ENCODE data around the gene DGKH.

Gene DGKH

GRCh38 chr13:42099962-42100675 lies 51.7 kb downstream of the DGKH start:
- Histone ChIP-seq H3K4me3 (ENCODE audit: low read length) (no peak overlapping the region), H3K79me2 (ENCODE audit: low read length) (no peaks in the 10 kb centered on the region), H3K27me3 (ENCODE audit: low read depth, low read length) (no peaks in the 10 kb centered on the region), H3K4me1 (ENCODE audit: low read length) (no peaks in the 10 kb centered on the region), H2AFZ (ENCODE audit: low read depth, low read length) (no peak overlapping the region), H3K4me2 (ENCODE audit: low read length) (no peak overlapping the region), H3K27ac (ENCODE audit: low read length) (no peak overlapping the region), H4K20me1 (ENCODE audit: insufficient read depth, low read length) (no peaks in the 10 kb centered on the region), H3K9me3 (ENCODE audit: insufficient read depth, low read length) (no peaks in the 10 kb centered on the region), H3K9ac (ENCODE audit: low read length) (no peak overlapping the region), H3K36me3 (replicated peaks; ENCODE audit: low read depth, low read length) (no peaks in the 10 kb centered on the region)
- TF ChIP-seq, protein P1, sequence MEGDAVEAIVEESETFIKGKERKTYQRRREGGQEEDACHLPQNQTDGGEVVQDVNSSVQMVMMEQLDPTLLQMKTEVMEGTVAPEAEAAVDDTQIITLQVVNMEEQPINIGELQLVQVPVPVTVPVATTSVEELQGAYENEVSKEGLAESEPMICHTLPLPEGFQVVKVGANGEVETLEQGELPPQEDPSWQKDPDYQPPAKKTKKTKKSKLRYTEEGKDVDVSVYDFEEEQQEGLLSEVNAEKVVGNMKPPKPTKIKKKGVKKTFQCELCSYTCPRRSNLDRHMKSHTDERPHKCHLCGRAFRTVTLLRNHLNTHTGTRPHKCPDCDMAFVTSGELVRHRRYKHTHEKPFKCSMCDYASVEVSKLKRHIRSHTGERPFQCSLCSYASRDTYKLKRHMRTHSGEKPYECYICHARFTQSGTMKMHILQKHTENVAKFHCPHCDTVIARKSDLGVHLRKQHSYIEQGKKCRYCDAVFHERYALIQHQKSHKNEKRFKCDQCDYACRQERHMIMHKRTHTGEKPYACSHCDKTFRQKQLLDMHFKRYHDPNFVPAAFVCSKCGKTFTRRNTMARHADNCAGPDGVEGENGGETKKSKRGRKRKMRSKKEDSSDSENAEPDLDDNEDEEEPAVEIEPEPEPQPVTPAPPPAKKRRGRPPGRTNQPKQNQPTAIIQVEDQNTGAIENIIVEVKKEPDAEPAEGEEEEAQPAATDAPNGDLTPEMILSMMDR (IDR thresholded peaks at IDR 0.05; ENCODE audit: low read depth, low read length): no peak
- TF ChIP-seq EZH2phosphoT487 (IDR thresholded peaks at IDR 0.05; ENCODE audit: low read depth): no peak

- H2AFZ ChIP-seq (ENCODE audit: low read depth, low read length): no peak overlapping the region
- H3K36me3 ChIP-seq (replicated peaks; ENCODE audit: low read depth, low read length): no peaks in the 10 kb centered on the region
- H3K27me3 ChIP-seq (ENCODE audit: low read depth, low read length): no peaks in the 10 kb centered on the region
- no peaks in the 10 kb centered on the region for H3K4me1 ChIP-seq (ENCODE audit: low read length)
- no peak overlapping the region for H3K4me3 ChIP-seq (ENCODE audit: low read length)
- no peaks in the 10 kb centered on the region for H3K9me3 ChIP-seq (ENCODE audit: insufficient read depth, low read length)
- TF ChIP-seq EZH2phosphoT487 (IDR thresholded peaks at IDR 0.05; ENCODE audit: low read depth): no peak
- TF ChIP-seq, protein P1 (IDR thresholded peaks at IDR 0.05; ENCODE audit: low read depth, low read length): no peak
- H3K27ac ChIP-seq (ENCODE audit: low read length): no peak overlapping the region
- H3K9ac ChIP-seq (ENCODE audit: low read length): no peak overlapping the region
- no peaks in the 10 kb centered on the region for H4K20me1 ChIP-seq (ENCODE audit: insufficient read depth, low read length)
- H3K79me2 ChIP-seq (ENCODE audit: low read length): no peaks in the 10 kb centered on the region
- no peak overlapping the region for H3K4me2 ChIP-seq (ENCODE audit: low read length)
Observed at GRCh38 chr13:42100960-42101359, 52.5 kb downstream of the DGKH start.

GRCh38 chr13:42101821-42102585 lies 53.6 kb downstream of the DGKH start:
- no peak overlapping the region for H2AFZ ChIP-seq (ENCODE audit: low read depth, low read length)
- no peak overlapping the region for H3K9ac ChIP-seq (ENCODE audit: low read length)
- H3K79me2 ChIP-seq (ENCODE audit: low read length): no peaks in the 10 kb centered on the region
- H3K4me3 ChIP-seq (ENCODE audit: low read length): no peak overlapping the region
- H3K9me3 ChIP-seq (ENCODE audit: insufficient read depth, low read length): no peaks in the 10 kb centered on the region
- TF ChIP-seq EZH2phosphoT487 (IDR thresholded peaks at IDR 0.05; ENCODE audit: low read depth): no peak
- TF ChIP-seq, protein P1 (IDR thresholded peaks at IDR 0.05; ENCODE audit: low read depth, low read length): no peak
- H3K36me3 ChIP-seq (replicated peaks; ENCODE audit: low read depth, low read length): no peaks in the 10 kb centered on the region
- H3K27ac ChIP-seq (ENCODE audit: low read length): no peak overlapping the region
- H3K4me1 ChIP-seq (ENCODE audit: low read length): no peaks in the 10 kb centered on the region
- no peaks in the 10 kb centered on the region for H4K20me1 ChIP-seq (ENCODE audit: insufficient read depth, low read length)
- no peaks in the 10 kb centered on the region for H3K27me3 ChIP-seq (ENCODE audit: low read depth, low read length)
- H3K4me2 ChIP-seq (ENCODE audit: low read length): no peak overlapping the region
